NCI-H2081 (cell line): Measurements from ENCODE around the gene AMFR.
A peak's percentile ranks its signal among the peaks of the same experiment; 100 is the strongest.
"Not testable (repeated sequence)": the region's sequence is repeated elsewhere in the genome, so short reads cannot be mapped to it uniquely, and the experiment has no call there.

Source experiments
- DNase-seq, 2 experiments: peaks; one replicate each; lab custom pipeline; 2025; lab: John Stamatoyannopoulos, UW

Gene AMFR

DNA sequence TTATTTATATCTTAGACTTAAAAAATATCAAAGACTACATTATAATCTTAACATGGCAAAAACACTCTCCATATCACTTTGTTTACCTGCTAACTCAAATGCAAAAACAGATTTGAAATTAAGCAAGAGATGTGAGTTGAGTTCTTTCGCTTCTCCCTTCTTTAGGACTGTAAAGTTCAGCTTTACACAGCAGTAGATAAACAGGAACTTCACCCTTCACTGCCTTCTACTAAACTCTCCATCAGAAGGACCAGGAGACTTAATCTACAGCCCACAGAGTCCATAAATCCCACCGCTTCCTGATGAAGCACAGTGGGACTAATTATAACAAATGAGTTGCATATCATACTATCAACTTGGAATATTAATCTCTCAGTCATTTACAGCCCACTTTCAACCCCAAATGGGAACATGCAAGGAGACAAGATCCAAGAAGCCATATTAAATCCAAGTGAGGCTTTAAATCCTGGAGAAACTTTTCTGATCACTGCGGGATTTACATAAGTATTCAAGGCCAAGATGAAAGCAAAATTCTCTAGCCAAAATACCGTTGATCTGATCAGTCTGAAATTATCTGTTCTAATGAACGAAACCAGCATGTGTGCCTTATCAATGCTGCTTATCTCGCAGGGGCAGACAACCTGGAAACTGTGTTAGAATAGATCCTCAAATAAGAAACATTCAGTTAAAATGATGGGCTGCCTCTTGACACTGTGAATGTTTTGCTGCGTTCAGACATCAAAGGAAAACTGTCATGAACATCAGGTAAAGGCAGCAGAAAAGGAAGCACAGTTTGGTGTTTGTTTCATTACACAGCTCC is 1.6 kb downstream of the AMFR start:
- no peak for DNase-seq

DNA sequence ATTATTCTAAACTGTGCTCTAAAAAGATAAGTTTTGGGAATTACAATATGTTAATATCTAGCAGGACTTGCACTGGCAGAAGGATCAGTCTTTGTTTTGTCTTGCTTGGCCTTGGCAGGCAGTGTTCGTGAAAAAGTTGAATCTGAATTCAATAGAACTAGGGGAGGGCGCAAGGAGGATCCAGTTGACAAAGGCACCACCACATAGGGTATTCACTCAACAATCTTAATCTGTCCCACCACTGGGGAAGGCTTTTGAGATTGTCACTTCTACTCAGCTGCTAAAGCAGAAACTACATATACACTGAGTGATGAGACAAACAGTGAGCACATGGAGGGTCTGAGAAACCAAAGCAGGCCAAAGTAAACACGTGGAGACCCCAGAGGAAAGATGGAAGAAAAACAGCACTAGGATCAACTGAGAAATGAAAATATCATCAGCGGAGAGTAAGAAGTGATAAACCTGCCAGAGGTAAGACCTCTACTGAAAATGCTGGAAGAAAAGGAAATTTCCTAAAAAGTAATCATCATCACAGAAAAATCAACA is 2.4 kb downstream of the AMFR start:
- no peak for DNase-seq

DNA sequence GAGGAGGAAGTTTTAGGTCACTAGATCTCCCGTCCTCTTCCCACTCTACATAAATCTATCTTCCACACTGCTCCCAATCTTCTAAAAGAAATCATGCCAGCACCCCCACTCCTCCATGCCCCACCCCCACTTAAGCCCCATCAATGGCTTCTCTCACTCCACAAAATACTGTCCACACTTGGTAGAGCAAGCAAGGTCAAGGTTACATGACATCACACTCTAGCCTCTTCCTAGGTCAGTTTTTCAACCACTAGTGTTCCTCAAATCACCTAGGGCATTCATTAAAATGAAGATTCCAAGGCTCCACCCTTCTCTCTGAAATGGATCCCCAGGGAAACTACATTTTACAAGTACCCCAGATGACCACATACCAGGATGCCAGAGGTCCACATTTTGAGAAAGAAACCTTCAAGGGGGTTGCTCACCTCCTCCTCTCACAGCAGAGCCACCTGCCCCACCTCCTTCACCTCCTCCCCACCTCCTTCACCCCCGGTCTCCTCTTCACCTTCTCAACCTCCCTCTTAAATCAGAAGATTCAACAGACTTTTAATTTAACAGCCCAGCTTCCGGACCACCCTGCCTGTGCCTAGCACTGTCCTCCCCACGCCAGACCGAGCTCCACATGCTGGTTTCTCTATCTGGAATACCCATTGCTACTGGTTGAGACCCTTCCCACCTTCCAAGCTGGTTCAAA is 3.2 kb downstream of the AMFR start:
- no peak for DNase-seq

DNA sequence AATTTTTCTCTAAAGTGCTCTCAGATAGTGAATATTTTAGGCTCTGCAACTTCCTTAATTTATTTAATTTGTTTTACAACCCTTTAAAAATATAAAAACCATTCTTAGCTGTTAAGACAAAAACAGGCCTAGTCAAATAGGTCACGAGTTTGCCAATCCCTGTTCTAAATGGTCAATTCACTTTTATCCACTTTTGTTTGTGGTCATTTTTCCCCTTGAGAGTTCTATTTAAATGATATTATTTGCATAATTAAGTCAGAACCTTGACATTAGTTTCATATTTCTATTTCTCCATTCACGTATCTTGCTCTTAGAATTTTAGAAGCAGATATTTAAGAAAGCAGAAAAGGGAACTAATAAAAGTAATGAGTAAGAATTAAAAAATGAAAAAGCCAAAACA is 4.0 kb downstream of the AMFR start:
- DNase-seq, result no peak

DNA sequence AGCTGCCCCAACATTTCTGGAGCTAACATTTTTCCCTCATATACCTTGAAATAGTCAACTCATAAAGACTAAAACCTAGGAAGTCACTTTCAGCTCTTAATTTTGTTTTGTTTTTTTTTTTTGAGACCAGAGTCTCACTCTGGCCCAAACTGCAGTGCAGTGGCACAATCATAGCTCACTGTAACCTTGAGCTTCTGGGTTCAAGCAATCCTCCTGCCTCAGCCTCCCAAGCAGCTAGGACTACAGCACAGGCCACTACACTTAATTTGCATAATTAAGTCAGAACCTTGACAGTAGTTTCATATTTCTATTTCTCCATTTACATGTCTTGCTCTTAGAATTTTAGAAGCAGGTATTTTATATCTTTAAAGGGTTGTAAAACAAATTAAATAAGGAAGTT is 4.7 kb downstream of the AMFR start:
- no peak for DNase-seq

DNA sequence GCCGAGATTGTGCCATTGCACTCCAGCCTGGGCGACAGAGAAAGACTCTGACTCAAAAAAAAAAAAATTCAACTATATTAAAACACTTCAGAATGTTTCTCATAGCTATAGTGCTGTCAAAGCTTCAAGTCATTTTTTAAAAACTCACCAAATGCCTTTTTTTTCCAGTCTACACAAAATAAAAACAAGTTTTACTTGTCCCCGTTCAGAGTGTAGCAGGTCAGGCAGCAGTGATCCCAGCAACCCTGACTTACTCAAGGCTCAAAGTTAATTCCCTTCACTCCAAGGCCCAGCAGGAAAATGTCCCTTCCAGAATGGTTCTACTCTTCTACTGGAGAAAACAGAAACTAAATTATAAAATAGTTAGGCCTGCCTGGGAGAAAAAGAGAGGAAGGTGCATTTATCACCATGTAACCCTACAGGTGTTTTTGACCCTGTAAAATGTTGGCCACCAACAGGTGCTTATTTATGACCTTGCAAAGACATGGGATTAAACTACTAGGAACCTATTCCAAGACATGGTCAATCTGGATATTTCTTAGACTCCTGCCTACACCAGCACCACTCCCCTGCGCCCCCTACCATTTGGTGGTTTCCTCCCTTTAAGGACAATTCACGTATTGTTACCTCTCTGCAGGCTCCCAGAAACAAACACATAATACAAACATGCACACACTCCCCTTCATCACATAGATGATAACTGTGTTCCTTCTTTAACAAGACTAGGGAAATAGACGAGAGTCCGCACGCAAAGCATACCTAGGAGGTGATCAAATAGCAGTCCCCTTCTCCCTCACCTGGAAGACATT is 5.4 kb downstream of the AMFR start:
- no peak for DNase-seq

DNA sequence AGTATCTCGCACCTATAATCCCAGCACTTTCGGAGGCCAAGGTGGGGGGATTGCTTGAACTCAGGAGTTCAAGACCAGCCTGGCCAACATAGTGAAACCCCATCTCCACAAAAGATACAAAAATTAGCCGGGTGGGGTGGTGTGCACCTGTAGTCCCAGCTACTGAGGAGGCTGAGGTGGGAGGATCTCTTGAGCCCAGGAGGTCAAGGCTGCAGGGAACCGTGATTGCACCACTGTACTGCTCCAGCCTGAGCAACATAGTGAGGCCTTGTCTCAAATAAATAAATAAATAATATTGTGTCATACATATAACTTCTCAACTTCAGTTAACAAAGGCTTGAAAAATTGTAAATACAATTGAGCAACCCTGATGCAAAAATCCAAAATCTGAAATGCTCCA is 8.2 kb downstream of the AMFR start:
- DNase-seq, result no peak

DNA sequence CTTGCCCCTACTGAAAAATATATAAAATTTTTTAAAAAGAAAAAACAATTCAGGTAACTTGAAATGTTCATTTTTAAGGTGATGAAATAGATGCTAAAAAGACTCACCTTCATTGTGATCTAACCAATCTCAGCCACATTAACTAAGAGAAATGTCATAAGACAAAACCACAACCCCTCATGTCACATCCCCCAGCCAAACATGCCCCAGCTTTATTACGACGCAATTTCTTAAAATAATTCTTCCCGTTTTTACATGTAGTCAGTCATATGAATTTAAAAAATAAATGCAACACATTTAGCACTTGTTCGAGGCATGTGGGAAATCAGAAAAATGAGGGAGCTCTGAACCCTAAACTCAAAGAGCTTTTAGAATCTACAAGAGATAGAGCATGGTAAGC is 9.5 kb downstream of the AMFR start:
- DNase-seq, result no peak

DNA sequence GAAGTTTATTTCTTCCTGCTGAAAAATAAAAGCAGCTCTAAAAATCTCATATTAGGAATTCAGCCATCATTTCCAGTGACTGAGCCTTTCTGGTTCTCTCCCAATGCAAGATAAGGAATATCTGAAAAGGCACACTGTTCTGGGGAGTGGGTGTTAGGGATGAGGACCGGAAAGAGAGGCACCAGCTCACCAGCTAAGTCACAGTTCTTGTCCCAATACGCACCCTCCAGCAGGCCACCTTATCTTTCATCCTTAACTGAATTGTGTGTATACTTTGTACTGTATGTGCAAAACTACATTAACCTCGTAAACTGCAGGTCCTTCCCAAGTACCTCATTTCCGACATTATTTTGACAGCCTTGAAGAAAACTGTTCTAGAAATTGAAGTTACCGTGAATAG is 11.0 kb downstream of the AMFR start:
- no peak for DNase-seq

DNA sequence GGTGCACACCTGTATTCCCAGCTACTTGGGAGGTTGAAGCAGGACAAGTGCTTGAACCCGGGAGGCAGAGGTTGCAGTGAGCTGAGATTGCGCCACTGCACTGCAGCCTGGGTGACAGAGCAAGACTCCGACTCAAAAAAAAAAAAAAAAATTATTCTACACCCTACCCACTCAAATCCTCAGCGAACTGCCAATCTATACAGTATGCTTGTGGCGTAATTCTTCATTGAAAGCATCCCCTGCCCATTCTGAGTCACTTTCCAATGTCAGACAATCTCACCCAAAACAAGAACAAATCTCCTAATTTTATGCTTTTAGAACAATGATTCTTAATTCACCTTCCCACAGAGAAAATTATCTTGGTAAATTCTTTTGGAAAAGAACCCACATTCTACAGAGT is 12.0 kb downstream of the AMFR start:
- DNase-seq, result no peak

DNA sequence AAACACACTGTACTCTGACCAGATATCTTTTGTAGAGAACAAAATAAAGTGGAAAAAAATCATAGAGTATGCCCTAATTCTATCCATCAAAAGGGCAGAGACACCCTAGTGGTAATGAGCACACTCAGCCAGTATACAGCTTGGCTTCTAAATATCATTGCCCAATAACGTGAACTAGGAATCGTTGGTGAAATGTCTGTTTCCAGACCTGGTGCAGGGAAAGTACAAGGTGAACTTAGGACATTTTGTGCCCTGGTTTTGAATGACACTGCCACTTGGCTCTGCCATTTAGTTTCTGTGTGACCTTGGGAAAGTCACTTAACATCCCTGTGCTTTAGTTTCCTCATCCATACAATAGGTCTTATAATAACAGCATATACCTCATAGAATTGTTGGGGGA is 13.7 kb downstream of the AMFR start:
- DNase-seq, result no peak

DNA sequence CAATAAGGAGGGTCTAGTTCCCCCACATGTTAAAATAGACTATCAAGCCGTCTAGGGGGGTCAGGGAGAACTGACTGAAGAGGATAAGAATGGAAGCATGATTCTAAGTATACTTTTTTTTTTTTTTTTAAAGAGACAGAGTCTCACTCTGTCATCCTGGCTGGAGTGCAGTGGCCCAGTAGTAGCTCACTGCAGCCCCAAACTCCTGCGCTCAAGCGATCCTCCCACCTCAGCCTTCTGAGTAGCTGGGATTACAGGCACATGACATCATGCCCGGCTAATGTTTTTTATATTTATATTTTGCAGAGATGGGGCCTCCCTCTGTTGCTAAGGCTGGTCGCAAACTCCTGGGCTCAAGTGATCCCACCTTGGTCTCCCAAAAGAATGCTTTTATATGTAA is 14.2 kb downstream of the AMFR start:
- DNase-seq, result no peak

DNA sequence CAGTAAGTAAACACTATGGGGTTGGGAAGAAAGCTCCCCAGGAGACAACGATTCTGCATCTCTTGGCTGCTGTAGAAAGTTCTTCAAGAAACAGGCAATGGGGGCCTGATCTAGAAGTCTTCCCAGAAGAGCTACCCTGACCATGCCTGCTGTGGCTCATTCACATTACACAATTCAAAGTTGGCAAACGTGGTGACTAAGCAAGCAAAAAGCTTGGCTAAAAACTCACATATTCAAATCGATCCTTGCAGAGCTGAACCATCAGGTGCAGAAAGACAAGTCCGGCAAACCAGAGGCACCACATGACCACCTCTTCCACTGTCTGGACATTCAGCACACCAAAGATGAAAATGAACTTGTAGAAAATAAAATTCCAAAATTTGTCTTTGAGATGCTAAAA is 16.1 kb downstream of the AMFR start:
- no peak for DNase-seq

DNA sequence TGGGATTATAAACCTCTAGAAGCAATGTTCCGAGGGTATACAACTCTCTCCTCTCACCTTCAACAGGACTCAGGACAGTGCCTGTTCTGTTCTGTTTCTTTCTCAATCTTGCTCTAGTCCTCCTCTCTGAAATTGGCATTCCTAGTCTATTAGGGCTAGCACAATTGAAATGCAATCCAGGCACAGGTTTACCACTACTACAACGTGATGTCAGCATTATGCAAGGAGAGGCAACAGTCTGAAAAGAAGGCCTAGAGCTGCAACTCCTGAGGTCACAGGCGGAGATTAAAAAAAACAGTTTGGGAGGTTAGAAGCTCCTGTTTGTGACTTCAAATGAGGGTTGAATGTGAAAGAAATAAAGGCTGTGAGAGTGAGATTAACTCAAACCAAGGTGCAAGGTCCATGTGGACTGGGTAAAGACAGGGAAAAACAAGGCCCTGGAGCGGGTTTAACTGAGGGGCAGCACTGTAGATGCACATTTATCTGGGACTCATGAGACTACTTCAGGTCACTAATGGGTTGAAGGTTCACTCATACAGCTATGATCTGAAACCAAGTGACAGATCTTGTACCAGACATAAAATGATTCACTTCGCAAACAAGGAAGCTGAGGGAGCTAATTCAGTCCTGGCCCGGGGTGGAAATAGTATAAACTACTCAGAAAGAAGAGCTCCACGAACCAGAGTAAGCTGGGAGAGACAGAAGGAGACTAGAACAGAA is 16.8 kb downstream of the AMFR start:
- DNase-seq, result no peak

DNA sequence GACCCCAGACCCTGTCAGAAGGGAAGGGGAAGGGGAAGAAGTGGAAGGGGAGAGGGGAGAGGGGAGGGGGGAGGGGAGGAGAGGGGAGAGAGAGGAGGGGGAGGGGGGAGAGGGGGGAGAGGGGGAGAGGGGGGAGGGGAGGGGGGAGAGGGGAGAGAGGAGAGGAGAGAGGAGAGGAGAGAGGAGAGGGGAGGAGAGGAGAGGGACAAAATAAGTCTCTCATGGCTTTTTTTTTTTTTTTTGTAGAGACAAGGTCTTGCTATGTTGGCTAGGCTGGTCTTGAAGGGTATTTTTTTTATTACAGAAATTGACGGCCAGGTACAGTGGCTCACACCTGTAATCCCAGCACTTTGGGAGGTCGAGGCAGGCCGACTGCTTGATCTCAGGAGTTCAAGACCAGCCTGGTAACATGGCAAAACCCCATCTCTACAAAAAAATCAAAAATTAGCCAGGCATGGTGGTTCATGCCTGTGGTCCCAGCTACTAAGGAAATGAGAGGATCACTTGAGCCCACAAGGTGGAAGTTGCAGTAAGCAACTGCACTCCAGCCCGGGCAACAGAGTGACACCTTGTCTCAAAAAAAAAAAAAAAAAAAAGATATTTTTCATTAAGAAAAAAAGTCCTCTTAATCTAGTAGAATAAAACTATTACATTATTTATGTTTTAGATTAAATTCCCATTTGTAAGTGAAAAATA is 19.2 kb downstream of the AMFR start:
- DNase-seq, result no peak

DNA sequence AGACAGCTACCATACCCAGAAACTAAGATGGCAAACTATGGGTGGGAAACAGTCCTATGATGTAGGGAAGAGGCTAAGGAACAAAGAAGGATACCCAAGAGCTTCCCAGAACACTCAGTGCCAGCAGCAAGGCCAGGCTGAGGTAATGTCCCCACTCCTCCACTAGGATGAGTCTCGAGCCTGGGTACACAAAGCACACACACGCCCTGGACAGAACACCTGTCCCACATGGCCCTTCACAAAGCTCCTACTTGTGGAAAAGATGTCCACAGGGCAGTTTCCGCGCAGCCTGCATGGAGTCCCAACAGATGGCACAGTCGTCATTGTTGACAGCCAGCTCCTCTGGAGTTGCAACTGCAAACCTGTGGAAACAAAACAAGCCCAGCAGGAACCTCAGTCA is 23.9 kb downstream of the AMFR start:
- peak in 1 of 2 experiments; percentile 18 for DNase-seq

DNA sequence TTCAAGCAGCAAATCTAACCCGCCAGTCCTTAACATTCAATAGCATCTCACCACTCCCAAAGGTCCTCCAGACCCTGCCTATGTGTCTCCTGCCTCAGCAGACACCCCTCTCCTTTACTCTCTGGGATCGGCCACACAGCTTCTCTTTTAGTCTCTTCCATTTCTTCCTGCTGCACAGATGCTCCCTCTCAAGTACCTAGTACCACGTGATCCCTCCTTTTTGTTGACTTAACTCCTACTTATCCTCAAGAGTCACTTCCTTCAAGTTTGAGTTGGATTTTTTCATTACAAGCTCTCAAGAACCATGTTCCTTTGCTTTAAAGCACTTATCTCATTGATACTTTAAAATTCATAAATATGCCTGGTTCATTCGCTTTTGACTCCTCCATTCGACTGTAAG is 24.9 kb downstream of the AMFR start:
- no peak for DNase-seq

DNA sequence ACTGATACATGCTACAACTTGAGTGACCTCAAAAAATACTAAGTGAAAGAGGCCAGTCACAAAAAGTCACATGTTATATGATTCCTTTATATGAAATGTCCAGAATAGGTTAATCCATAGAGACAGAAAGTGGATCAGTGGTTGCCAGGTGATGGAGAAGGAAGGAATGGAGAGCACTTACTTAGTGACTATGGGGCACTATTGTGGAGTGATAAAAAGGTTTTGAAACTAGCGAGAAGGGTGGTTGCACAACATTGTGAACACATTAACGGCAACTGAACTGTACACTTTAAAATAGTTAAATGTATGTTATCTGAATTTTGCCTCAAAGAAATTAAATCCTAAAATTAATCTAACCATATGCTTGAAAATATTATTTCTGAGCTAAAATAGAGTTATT is 25.9 kb downstream of the AMFR start:
- no peak for DNase-seq

DNA sequence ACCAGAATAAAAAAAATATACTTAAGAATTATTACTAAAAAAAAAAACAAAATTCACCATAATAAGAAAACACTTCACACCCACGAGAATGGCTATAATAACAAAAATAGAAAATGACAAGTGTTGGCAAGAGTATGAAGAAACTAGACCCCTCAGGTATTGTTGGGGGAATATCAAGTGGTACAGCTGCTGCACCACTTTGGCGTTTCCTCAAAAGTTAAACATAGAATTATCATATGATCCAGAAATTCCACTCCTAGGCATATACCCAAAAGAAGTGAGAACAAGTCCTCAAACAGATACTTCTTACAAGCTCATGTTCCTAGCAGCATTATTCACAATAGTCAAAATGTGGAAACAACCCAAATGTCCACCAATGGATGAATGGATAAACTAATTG is 26.3 kb downstream of the AMFR start:
- no peak for DNase-seq

DNA sequence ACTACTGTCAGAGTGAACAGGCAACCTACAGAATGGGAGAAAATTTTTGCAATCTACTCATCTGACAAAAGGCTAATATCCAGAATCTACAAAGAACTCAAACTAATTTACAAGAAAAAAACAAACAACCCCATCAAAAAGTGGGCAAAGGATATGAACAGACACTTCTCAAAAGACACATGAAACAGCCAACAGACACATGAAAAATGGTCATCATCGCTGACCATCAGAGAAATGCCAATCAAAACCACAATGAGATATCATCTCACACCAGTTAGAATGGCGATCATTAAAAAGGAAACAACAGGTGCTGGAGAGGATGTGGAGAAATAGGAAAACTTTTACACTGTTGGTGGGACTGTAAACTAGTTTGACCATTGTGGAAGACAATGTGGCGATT is 28.6 kb downstream of the AMFR start:
- DNase-seq, result not testable (repeated sequence)

DNA sequence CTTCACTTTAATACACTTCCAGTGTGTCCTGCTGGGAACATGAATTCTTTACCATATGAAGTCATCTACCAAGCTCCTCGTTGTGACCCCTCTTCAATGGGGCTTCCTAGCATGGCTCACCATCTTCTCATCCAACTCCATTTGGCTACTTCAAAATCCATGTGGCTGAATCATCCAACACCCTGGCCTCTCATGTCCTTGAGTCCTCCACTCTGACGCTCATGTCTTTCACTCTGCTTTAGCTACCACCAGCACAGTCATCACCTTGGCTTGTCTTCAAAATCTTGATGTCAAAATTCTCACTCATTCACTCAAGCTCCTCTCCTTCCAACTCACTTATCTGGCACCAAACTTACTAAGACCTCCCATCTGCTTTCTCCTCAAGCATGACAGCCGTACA is 35.8 kb downstream of the AMFR start:
- DNase-seq, result no peak
